HCT116 (cell line): ENCODE results near the gene DAAM2. TPM values are rescaled to one million over a fixed set of nuclear protein-coding genes. Genes with fewer than 3 reads are reported as not detected.

Source experiments
- ATAC-seq: fragments of 200-7000 bp; cut with Tn5 transposase; 2 replicates; pipeline ENCODE4 v1.9.1; 2020; ENCODE audit warnings: mild to moderate bottlenecking, moderate library complexity
- BruUV-seq: library from RNA; stranded (reverse); fragments of 400-500 nt; replicated peaks from 2 replicates; lab custom pipeline; 2021; lab: Mats Ljungman, UMichigan
- CTCF ChIA-PET: fragments of 300-600 bp; sonication (Branson Sonifier 250); formaldehyde crosslinking; loops from one replicate; lab custom pipeline; 2021; ENCODE audit warnings: antibody characterized with exemption; lab: Charles Lee
- POLR2A ChIA-PET: fragments of 300-600, 350-600 bp; sonication (Branson Sonifier 250); formaldehyde crosslinking; loops from one replicate; lab custom pipeline; 2021; ENCODE audit warnings: antibody characterized with exemption; lab: Charles Lee
- RAD21 ChIA-PET, 2 experiments: fragments of 300-600 bp; sonication (Branson Sonifier 250); formaldehyde crosslinking; loops; one replicate each; lab custom pipeline; 2023; ENCODE audit warnings: low total read pairs in 2 of 2; ENCODE audit not compliant: uncharacterized antibody in 2 of 2, unreplicated experiment in 2 of 2, low non-redundant PET in 1 of 2; lab: Charles Lee
- DNase-seq: peaks from one replicate; pipeline ENCODE4 v3.0.0-alpha.2; 2010; ENCODE audit warnings: low read depth, low spot score
- H2AFZ ChIP-seq: fragments of 200-600 bp; shearing (Covaris generic), sonication (generic); 2 replicates; pipeline ENCODE4 v1.6.1; 2017; ENCODE audit warnings: low read depth, mixed run types, mixed read lengths, antibody characterized with exemption, low read length; ENCODE audit not compliant: poor library complexity, severe bottlenecking
- H3K27ac ChIP-seq: 2 replicates; pipeline ENCODE4 v1.5.1; 2012; ENCODE audit warnings: low read depth, low read length
- H3K27me3 ChIP-seq: fragments of 200-600 bp; sonication (generic); 2 replicates; pipeline ENCODE4 v1.6.1; 2016; ENCODE audit warnings: mixed run types, low read length, mixed read lengths; ENCODE audit not compliant: insufficient read depth
- H3K36me3 ChIP-seq, 2 experiments: fragments of 200-500 bp in 1 of 2; fragments of 200-600 bp in 1 of 2; sonication (Bioruptor generic) in 1 of 2; sonication (generic) in 1 of 2; 2 replicates each; pipeline versions ENCODE4 v1.5.1 to v1.6.1; 2014 to 2016; ENCODE audit warnings: low read length in 2 of 2, inconsistent platforms in 1 of 2, mixed read lengths in 1 of 2, mixed run types in 1 of 2; ENCODE audit not compliant: insufficient read depth in 2 of 2, control insufficient read depth in 1 of 2
- H3K4me1 ChIP-seq, 2 experiments: fragments of 200-600 bp in 1 of 2; sonication (generic) in 1 of 2; 2 replicates each; pipeline versions ENCODE4 v1.5.1 to v1.6.1; 2012 to 2017; ENCODE audit warnings: low read length in 2 of 2, inconsistent platforms in 1 of 2, mild to moderate bottlenecking in 1 of 2, mixed read lengths in 1 of 2, mixed run types in 1 of 2, moderate library complexity in 1 of 2; ENCODE audit not compliant: insufficient read depth in 2 of 2, control insufficient read depth in 1 of 2
- H3K4me2 ChIP-seq: fragments of 200-600 bp; sonication (generic); 2 replicates; pipeline ENCODE4 v1.6.1; 2017; ENCODE audit warnings: mixed run types, low read length, mixed read lengths
- H3K4me3 ChIP-seq, 2 experiments: fragments of 200-600 bp in 1 of 2; sonication (generic) in 1 of 2; replicated peaks in 1 of 2; 2 replicates each; pipeline ENCODE4 v1.5.1; 2011 to 2016; ENCODE audit warnings: low read length in 2 of 2, control low read depth in 1 of 2, low read depth in 1 of 2, mild to moderate bottlenecking in 1 of 2, mixed read lengths in 1 of 2, mixed run types in 1 of 2
- H3K79me2 ChIP-seq: fragments of 200-600 bp; sonication (generic); 2 replicates; pipeline ENCODE4 v1.6.1; 2017; ENCODE audit warnings: mild to moderate bottlenecking, mixed run types, low read length, moderate library complexity, mixed read lengths; ENCODE audit not compliant: insufficient read depth
- H3K9ac ChIP-seq: fragments of 200-600 bp; sonication (generic); 2 replicates; pipeline ENCODE4 v1.6.1; 2016; ENCODE audit warnings: low read length, mixed read lengths
- H3K9me2 ChIP-seq: fragments of 200-600 bp; sonication (generic), shearing (Covaris generic); 2 replicates; pipeline ENCODE4 v1.6.1; 2017; ENCODE audit warnings: mixed run types, mild to moderate bottlenecking, moderate library complexity; ENCODE audit not compliant: insufficient read depth
- H3K9me3 ChIP-seq, 2 experiments: fragments of 200-500 bp in 1 of 2; fragments of 200-600 bp in 1 of 2; sonication (Bioruptor generic) in 1 of 2; sonication (generic) in 1 of 2; 2 replicates each; pipeline ENCODE4 v1.6.1; 2014 to 2017; ENCODE audit warnings: low read length in 2 of 2, mixed read lengths in 2 of 2, inconsistent platforms in 1 of 2, low read depth in 1 of 2, mild to moderate bottlenecking in 1 of 2, mixed run types in 1 of 2, moderate library complexity in 1 of 2; ENCODE audit not compliant: control insufficient read depth in 1 of 2, insufficient read depth in 1 of 2
- H4K20me1 ChIP-seq: fragments of 200-600 bp; sonication (generic), shearing (Covaris generic); 2 replicates; pipeline ENCODE4 v1.6.1; 2017; ENCODE audit warnings: mixed run types, mild to moderate bottlenecking, moderate library complexity; ENCODE audit not compliant: insufficient read depth
- CBX3 ChIP-seq: IDR thresholded peaks from 2 replicates; pipeline ENCODE4 v1.6.1; 2012; ENCODE audit warnings: low read depth
- CEBPB ChIP-seq: IDR thresholded peaks from 2 replicates; pipeline ENCODE4 v1.6.1; 2012; ENCODE audit warnings: low read depth
- EGR1 ChIP-seq: IDR thresholded peaks from 2 replicates; pipeline ENCODE4 v1.6.1; 2012; ENCODE audit warnings: low read depth
- JUND ChIP-seq: IDR thresholded peaks from 2 replicates; pipeline ENCODE4 v1.6.1; 2012
- POLR2A ChIP-seq: IDR thresholded peaks from 2 replicates; pipeline ENCODE4 v1.7.0; 2011; ENCODE audit warnings: borderline replicate concordance; ENCODE audit not compliant: insufficient read depth, insufficient read length; ENCODE audit errors: extremely low read depth
- POLR2AphosphoS5 ChIP-seq: IDR thresholded peaks from 2 replicates; pipeline ENCODE4 v1.6.1; 2011; ENCODE audit warnings: mild to moderate bottlenecking, low read depth, low read length, moderate library complexity
- SIN3A ChIP-seq: IDR thresholded peaks from 2 replicates; pipeline ENCODE4 v1.6.1; 2012; ENCODE audit warnings: low read depth
- SP1 ChIP-seq: IDR thresholded peaks from 2 replicates; pipeline ENCODE4 v1.6.1; 2012; ENCODE audit warnings: low read depth
- SRF ChIP-seq: IDR thresholded peaks from 2 replicates; pipeline ENCODE4 v1.6.1; 2012; ENCODE audit warnings: low read depth
- TCF7L2 ChIP-seq: IDR thresholded peaks from 2 replicates; pipeline ENCODE4 v1.7.0; 2011; ENCODE audit warnings: borderline replicate concordance, inconsistent platforms; ENCODE audit not compliant: insufficient read depth, insufficient read length; ENCODE audit errors: extremely low read depth
- YY1 ChIP-seq: IDR thresholded peaks from 2 replicates; pipeline ENCODE4 v1.6.1; 2011; ENCODE audit warnings: low read length, low read depth, moderate library complexity, mild to moderate bottlenecking; ENCODE audit not compliant: insufficient replicate concordance; ENCODE audit errors: extremely low read depth
- intact Hi-C: fragments of 100-400 bp; cut with micrococcal nuclease; formaldehyde crosslinking; loops from 2 replicates; pipeline ENCODE4 v1.10.0; 2022
- total RNA-seq: library from RNA; stranded (reverse); gene quantifications from one replicate; pipeline ENCODE4 v1.2.1, GENCODE V29; 2021; ENCODE audit not compliant: unreplicated experiment
- TF ChIP-seq, protein P1 (sequence below): IDR thresholded peaks from 2 replicates; pipeline ENCODE4 v1.6.1; 2011; ENCODE audit warnings: mild to moderate bottlenecking, low read length, moderate library complexity; ENCODE audit not compliant: insufficient replicate concordance; ENCODE audit errors: extremely low read depth
- TF ChIP-seq, protein P2 (sequence below): IDR thresholded peaks from 2 replicates; pipeline ENCODE4 v1.6.1; 2012
- TF ChIP-seq, protein P3 (sequence below), 3 experiments: fragments of 200-600 bp in 1 of 3; sonication (generic) in 1 of 3; IDR thresholded peaks in 2 of 3; conservative IDR thresholded peaks in 1 of 3; 2 replicates each; pipeline ENCODE4 v1.5.1; 2012 to 2017; ENCODE audit warnings: low read depth in 2 of 3, low read length in 2 of 3, antibody characterized with exemption in 1 of 3, borderline replicate concordance in 1 of 3, control low read depth in 1 of 3, mild to moderate bottlenecking in 1 of 3, mixed read lengths in 1 of 3, mixed run types in 1 of 3, moderate library complexity in 1 of 3; ENCODE audit not compliant: insufficient read depth in 1 of 3
- TF ChIP-seq, protein P4 (sequence below): IDR thresholded peaks from 2 replicates; pipeline ENCODE4 v1.6.1; 2012

Gene DAAM2
- total RNA-seq, 1 experiment from 2014 or later: not detected

DNA sequence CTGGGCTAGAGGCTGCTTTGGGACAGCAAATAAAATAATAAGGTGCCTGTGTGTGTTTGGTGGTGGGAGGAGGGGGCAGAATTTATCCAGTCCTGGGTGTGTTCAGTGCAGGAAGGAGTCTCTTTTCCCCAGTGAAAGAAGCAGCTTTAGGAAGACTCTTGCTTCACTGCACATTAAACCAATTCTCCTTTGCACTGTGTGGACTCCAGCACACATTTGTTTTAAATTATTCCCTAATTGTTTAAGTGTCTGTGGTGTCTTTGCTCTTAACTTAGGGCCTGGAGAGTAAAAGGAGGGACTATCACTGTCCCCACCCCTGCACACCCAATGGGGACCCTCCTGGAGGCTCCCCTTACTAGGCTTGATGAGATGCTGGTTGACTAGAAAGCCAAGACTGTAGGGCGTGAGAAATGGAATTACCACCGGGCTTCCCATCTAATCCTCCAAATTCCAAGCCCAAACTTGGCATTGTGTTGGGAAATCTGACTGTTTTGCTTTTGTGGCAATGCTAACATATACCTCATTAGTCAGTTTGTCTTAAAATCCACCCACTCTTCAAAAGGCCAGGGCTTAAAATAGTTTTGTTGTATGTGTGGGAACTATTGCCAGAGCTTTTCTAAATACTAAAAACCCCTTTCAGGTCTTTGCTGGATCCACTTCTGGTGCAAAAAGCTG lies 13.5 kb upstream of the DAAM2 start:
- POLR2A ChIA-PET: no interaction called here
- Histone ChIP-seq H3K9me2 (no peaks in the 10 kb centered on the region), H3K27ac (no peak overlapping the region), H3K4me2 (no peak overlapping the region), H3K9me3 (no peaks in the 10 kb centered on the region), H3K36me3 (no peaks in the 10 kb centered on the region), H2AFZ (no peak overlapping the region), H3K27me3 (peaks cover 37% of the 10 kb centered on the region; the same call in 1 of the 2 replicates), H3K4me3 (no peak overlapping the region), H3K4me1 (no peaks in the 10 kb centered on the region), H4K20me1 (no peaks in the 10 kb centered on the region), H3K9ac (no peak overlapping the region), H3K79me2 (no peaks in the 10 kb centered on the region)
- no peak for TF ChIP-seq POLR2AphosphoS5
- TF ChIP-seq, protein P1, sequence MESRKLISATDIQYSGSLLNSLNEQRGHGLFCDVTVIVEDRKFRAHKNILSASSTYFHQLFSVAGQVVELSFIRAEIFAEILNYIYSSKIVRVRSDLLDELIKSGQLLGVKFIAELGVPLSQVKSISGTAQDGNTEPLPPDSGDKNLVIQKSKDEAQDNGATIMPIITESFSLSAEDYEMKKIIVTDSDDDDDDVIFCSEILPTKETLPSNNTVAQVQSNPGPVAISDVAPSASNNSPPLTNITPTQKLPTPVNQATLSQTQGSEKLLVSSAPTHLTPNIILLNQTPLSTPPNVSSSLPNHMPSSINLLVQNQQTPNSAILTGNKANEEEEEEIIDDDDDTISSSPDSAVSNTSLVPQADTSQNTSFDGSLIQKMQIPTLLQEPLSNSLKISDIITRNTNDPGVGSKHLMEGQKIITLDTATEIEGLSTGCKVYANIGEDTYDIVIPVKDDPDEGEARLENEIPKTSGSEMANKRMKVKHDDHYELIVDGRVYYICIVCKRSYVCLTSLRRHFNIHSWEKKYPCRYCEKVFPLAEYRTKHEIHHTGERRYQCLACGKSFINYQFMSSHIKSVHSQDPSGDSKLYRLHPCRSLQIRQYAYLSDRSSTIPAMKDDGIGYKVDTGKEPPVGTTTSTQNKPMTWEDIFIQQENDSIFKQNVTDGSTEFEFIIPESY: no peak
- no peak for TF ChIP-seq CBX3
- no peak for TF ChIP-seq TCF7L2
- TF ChIP-seq, protein P2, sequence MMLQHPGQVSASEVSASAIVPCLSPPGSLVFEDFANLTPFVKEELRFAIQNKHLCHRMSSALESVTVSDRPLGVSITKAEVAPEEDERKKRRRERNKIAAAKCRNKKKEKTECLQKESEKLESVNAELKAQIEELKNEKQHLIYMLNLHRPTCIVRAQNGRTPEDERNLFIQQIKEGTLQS: no peak
- TF ChIP-seq SIN3A: no peak
- no peak for TF ChIP-seq SRF
- no peak for TF ChIP-seq JUND
- no peak for TF ChIP-seq EGR1
- no peak for TF ChIP-seq YY1
- TF ChIP-seq, protein P3, sequence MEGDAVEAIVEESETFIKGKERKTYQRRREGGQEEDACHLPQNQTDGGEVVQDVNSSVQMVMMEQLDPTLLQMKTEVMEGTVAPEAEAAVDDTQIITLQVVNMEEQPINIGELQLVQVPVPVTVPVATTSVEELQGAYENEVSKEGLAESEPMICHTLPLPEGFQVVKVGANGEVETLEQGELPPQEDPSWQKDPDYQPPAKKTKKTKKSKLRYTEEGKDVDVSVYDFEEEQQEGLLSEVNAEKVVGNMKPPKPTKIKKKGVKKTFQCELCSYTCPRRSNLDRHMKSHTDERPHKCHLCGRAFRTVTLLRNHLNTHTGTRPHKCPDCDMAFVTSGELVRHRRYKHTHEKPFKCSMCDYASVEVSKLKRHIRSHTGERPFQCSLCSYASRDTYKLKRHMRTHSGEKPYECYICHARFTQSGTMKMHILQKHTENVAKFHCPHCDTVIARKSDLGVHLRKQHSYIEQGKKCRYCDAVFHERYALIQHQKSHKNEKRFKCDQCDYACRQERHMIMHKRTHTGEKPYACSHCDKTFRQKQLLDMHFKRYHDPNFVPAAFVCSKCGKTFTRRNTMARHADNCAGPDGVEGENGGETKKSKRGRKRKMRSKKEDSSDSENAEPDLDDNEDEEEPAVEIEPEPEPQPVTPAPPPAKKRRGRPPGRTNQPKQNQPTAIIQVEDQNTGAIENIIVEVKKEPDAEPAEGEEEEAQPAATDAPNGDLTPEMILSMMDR (IDR thresholded peaks at IDR 0.05 in 2 of 3, conservative IDR thresholded peaks at IDR 0.05 in 1 of 3; ENCODE audit: borderline replicate concordance in 1 of 3, insufficient read depth in 1 of 3, low read depth in 2 of 3, low read length in 2 of 3): no peak
- TF ChIP-seq POLR2A: no peak
- no peak for TF ChIP-seq CEBPB
- no peak for TF ChIP-seq SP1
- TF ChIP-seq, protein P4, sequence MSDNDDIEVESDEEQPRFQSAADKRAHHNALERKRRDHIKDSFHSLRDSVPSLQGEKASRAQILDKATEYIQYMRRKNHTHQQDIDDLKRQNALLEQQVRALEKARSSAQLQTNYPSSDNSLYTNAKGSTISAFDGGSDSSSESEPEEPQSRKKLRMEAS: no peak
- BruUV-seq: no TSS peak
- intact Hi-C loops: no loop called here
- CTCF ChIA-PET: no interaction called here
- RAD21 ChIA-PET: no interaction called here
- no peak for ATAC-seq
- DNase-seq: no peak
